KMS-11 (cell line): ENCODE results near the gene DIAPH1.

ENCODE experiments used
- H2AFZ ChIP-seq: fragments of 200-600 bp; sonication (generic); 2 replicates; pipeline ENCODE4 v1.6.1; 2016; ENCODE audit warnings: antibody characterized with exemption, mixed run types, low read depth
- H3K27ac ChIP-seq: fragments of 200-600 bp; sonication (generic); 2 replicates; pipeline ENCODE4 v1.6.1; 2016; ENCODE audit warnings: mild to moderate bottlenecking, mixed run types
- H3K27me3 ChIP-seq: fragments of 200-600 bp; sonication (generic); 2 replicates; pipeline ENCODE4 v1.6.1; 2017; ENCODE audit warnings: mild to moderate bottlenecking, low read depth, mixed run types, moderate library complexity; ENCODE audit not compliant: insufficient read depth
- H3K36me3 ChIP-seq: fragments of 200-600 bp; sonication (generic); 2 replicates; pipeline ENCODE4 v1.6.1; 2017; ENCODE audit warnings: mild to moderate bottlenecking, mixed run types; ENCODE audit not compliant: insufficient read depth
- H3K4me1 ChIP-seq: fragments of 200-600 bp; sonication (generic); 2 replicates; pipeline ENCODE4 v1.6.1; 2016; ENCODE audit warnings: mild to moderate bottlenecking, low read depth, mixed run types; ENCODE audit not compliant: poor library complexity, severe bottlenecking
- H3K4me2 ChIP-seq: fragments of 200-600 bp; sonication (generic); 2 replicates; pipeline ENCODE4 v1.7.0; 2016; ENCODE audit warnings: mild to moderate bottlenecking, mixed run types
- H3K4me3 ChIP-seq: fragments of 200-600 bp; sonication (generic); IDR thresholded peaks from 2 replicates; pipeline ENCODE4 v1.6.1; 2017; ENCODE audit warnings: low read depth, low read length, mixed read lengths; ENCODE audit not compliant: insufficient read depth
- H3K79me2 ChIP-seq: fragments of 200-600 bp; sonication (generic); 2 replicates; pipeline ENCODE4 v1.6.1; 2016; ENCODE audit warnings: low read depth, mixed run types; ENCODE audit not compliant: insufficient read depth
- H3K9ac ChIP-seq: fragments of 200-600 bp; sonication (generic); 2 replicates; pipeline ENCODE4 v1.6.1; 2016; ENCODE audit warnings: mild to moderate bottlenecking, mixed run types
- H4K20me1 ChIP-seq: fragments of 200-600 bp; sonication (generic); 2 replicates; pipeline ENCODE4 v1.6.1; 2016; ENCODE audit warnings: mild to moderate bottlenecking, mixed run types; ENCODE audit not compliant: insufficient read depth
- TF ChIP-seq, protein P1 (sequence below): fragments of 200-600 bp; sonication (generic); conservative IDR thresholded peaks from 2 replicates; pipeline ENCODE4 v1.6.1; 2017; ENCODE audit warnings: low read depth, mild to moderate bottlenecking, antibody characterized with exemption, low read length, moderate library complexity, mixed read lengths

Gene DIAPH1

DNA sequence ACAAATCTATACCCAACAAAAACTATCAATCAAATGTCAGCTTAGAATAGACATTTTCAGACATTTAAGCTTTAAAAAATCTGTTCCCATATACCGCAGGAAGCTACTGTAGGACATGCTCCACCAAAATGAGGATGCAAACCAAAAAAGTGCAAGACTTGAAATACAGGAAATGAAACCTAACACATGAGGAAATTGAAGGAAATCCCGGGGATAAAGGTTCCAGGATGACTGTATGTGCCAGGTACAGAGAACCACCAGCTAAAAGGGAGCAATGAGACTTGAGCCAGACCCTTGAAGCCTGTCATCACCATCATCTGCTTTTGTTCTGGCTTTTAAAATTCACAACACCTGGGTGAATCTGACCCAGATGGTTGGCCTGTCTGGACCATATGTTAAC, 21.4 kb downstream of the DIAPH1 start:
- no peak overlapping the region for H3K27ac ChIP-seq
- peaks cover 26% of the 10 kb centered on the region; the same call in 1 of the 2 replicates for H3K79me2 ChIP-seq
- no peak overlapping the region for H3K9ac ChIP-seq
- H2AFZ ChIP-seq: no peak overlapping the region
- no peak overlapping the region for H3K4me2 ChIP-seq
- peaks cover 14% of the 10 kb centered on the region for H3K4me1 ChIP-seq
- H3K27me3 ChIP-seq: no peaks in the 10 kb centered on the region
- TF ChIP-seq, protein P1, sequence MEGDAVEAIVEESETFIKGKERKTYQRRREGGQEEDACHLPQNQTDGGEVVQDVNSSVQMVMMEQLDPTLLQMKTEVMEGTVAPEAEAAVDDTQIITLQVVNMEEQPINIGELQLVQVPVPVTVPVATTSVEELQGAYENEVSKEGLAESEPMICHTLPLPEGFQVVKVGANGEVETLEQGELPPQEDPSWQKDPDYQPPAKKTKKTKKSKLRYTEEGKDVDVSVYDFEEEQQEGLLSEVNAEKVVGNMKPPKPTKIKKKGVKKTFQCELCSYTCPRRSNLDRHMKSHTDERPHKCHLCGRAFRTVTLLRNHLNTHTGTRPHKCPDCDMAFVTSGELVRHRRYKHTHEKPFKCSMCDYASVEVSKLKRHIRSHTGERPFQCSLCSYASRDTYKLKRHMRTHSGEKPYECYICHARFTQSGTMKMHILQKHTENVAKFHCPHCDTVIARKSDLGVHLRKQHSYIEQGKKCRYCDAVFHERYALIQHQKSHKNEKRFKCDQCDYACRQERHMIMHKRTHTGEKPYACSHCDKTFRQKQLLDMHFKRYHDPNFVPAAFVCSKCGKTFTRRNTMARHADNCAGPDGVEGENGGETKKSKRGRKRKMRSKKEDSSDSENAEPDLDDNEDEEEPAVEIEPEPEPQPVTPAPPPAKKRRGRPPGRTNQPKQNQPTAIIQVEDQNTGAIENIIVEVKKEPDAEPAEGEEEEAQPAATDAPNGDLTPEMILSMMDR: no peak
- H3K4me3 ChIP-seq: no peak overlapping the region
- H4K20me1 ChIP-seq: no peaks in the 10 kb centered on the region
- no peaks in the 10 kb centered on the region for H3K36me3 ChIP-seq

DNA sequence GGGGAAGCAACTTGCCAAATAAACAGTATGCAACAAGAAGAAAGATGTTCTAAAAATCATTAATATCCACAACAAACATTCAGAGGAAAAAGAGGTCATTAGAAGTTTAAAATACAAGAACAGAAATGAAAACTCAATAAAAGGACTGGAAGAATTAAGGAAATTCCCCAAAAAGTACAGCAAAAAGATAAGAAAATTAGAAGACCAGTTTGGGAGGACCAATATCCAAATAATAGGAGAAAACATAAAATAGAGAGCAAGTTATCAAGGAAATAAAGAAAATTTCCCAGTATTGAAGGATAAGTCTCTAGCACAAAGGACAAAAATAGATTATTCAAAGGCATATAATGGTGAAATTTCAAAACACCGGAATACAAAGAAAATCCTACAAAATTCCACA, 21.9 kb downstream of the DIAPH1 start:
- TF ChIP-seq, protein P1: no peak
- H4K20me1 ChIP-seq: no peaks in the 10 kb centered on the region
- H3K4me2 ChIP-seq: no peak overlapping the region
- no peak overlapping the region for H3K4me3 ChIP-seq
- no peak overlapping the region for H3K27ac ChIP-seq
- H3K79me2 ChIP-seq: peaks cover 21% of the 10 kb centered on the region; the same call in 1 of the 2 replicates
- no peak overlapping the region for H2AFZ ChIP-seq
- H3K4me1 ChIP-seq: peaks cover 19% of the 10 kb centered on the region
- H3K36me3 ChIP-seq: no peaks in the 10 kb centered on the region
- no peak overlapping the region for H3K9ac ChIP-seq
- no peaks in the 10 kb centered on the region for H3K27me3 ChIP-seq

DNA sequence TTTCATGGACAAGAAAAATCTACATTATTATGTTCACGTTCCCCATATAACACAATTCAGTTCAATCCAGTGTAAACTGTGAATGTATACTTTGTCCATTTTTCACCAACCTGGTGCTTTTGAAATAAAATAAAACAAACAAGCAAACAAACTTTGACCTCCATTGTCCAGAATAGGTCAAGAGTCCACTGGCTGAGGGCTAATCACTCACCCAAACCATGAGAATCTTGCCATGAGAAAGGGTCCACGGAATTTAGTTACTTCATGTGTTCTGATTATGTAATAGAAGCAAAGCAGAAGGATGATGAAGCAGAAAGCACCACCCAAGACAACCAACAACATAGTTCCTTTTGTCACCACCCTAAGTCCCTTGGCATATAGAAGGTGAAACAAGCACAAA, 28.7 kb downstream of the DIAPH1 start:
- H3K4me3 ChIP-seq: no peak overlapping the region
- no peak overlapping the region for H3K9ac ChIP-seq
- H4K20me1 ChIP-seq: no peaks in the 10 kb centered on the region
- H3K27ac ChIP-seq: no peak overlapping the region
- H3K4me1 ChIP-seq: peaks cover 10% of the 10 kb centered on the region
- no peak overlapping the region for H2AFZ ChIP-seq
- H3K79me2 ChIP-seq: no peaks in the 10 kb centered on the region; the same call in 1 of the 2 replicates
- H3K36me3 ChIP-seq: no peaks in the 10 kb centered on the region
- H3K4me2 ChIP-seq: no peak overlapping the region
- no peaks in the 10 kb centered on the region for H3K27me3 ChIP-seq
- TF ChIP-seq, protein P1: no peak

- Histone ChIP-seq H4K20me1 (no peaks in the 10 kb centered on the region), H3K27me3 (no peaks in the 10 kb centered on the region), H3K36me3 (0 out of 2 replicates have a peak, but pooled peaks cover 3% of the 10 kb centered on the region), H3K79me2 (no peaks in the 10 kb centered on the region; the same call in 1 of the 2 replicates), H3K4me2 (no peak overlapping the region), H3K9ac (no peak overlapping the region), H3K4me1 (no peaks in the 10 kb centered on the region), H2AFZ (no peak overlapping the region), H3K27ac (no peak overlapping the region), H3K4me3 (no peak overlapping the region)
- TF ChIP-seq, protein P1: no peak
These were observed 32.6 kb downstream of the DIAPH1 start for GRCh38 chr5:141586246-141586645.

GRCh38 chr5:141585594-141585993, 33.2 kb downstream of the DIAPH1 start:
- Histone ChIP-seq H3K27me3 (no peaks in the 10 kb centered on the region), H3K9ac (no peak overlapping the region), H3K4me1 (no peaks in the 10 kb centered on the region), H3K4me3 (no peak overlapping the region), H3K4me2 (no peak overlapping the region), H3K36me3 (0 out of 2 replicates have a peak, but pooled peaks cover 3% of the 10 kb centered on the region), H2AFZ (no peak overlapping the region), H3K27ac (no peak overlapping the region), H4K20me1 (no peaks in the 10 kb centered on the region), H3K79me2 (no peaks in the 10 kb centered on the region; the same call in 1 of the 2 replicates)
- TF ChIP-seq, protein P1: no peak
